Fibroblast of lung (primary cell): ENCODE results near the gene AQP2. TPM values are rescaled to one million over a fixed set of nuclear protein-coding genes. Genes with fewer than 3 reads are reported as not detected.

Experiments
- DNase-seq, 2 donors: peaks; one replicate each; pipeline versions ENCODE4 v3.0.0 to v3.0.0-alpha.2; 2010; ENCODE audit warnings: low read depth in 2 of 2
- H2AFZ ChIP-seq: 2 replicates; pipeline ENCODE4 v1.5.1; 2012; ENCODE audit warnings: low read length, control low read depth, inconsistent platforms
- H3K27ac ChIP-seq: 2 replicates; pipeline ENCODE4 v1.5.1; 2011; ENCODE audit warnings: low read length, control low read depth; ENCODE audit not compliant: insufficient read depth
- H3K27me3 ChIP-seq: 2 replicates; pipeline ENCODE4 v1.5.1; 2011; ENCODE audit warnings: mild to moderate bottlenecking, low read length; ENCODE audit not compliant: control insufficient read depth, insufficient read depth
- H3K36me3 ChIP-seq: 2 replicates; pipeline ENCODE4 v1.5.1; 2011; ENCODE audit warnings: low read length; ENCODE audit not compliant: control insufficient read depth, insufficient read depth
- H3K4me1 ChIP-seq: 2 replicates; pipeline ENCODE4 v1.5.1; 2011; ENCODE audit warnings: low read length; ENCODE audit not compliant: control insufficient read depth, insufficient read depth; ENCODE audit errors: extremely low read depth
- H3K4me2 ChIP-seq: 2 replicates; pipeline ENCODE4 v1.5.1; 2011; ENCODE audit warnings: low read length, control low read depth; ENCODE audit not compliant: insufficient read depth; ENCODE audit errors: extremely low read depth
- H3K4me3 ChIP-seq, 4 experiments: fragments of 200-600 bp in 1 of 4; sonication (generic) in 1 of 4; replicated peaks in 1 of 4; 2 replicates each; pipeline ENCODE4 v1.5.1; 2011 to 2016; ENCODE audit warnings: low read length in 4 of 4, low read depth in 3 of 4, mild to moderate bottlenecking in 3 of 4, control low read depth in 2 of 4, inconsistent platforms in 1 of 4, mixed read lengths in 1 of 4; ENCODE audit not compliant: insufficient read depth in 1 of 4; ENCODE audit errors: control extremely low read depth in 1 of 4
- H3K79me2 ChIP-seq: 2 replicates; pipeline ENCODE4 v1.5.1; 2012; ENCODE audit warnings: mild to moderate bottlenecking, low read length, inconsistent platforms; ENCODE audit not compliant: control insufficient read depth, insufficient read depth
- H3K9ac ChIP-seq: 2 replicates; pipeline ENCODE4 v1.5.1; 2011; ENCODE audit warnings: mild to moderate bottlenecking, low read length, control low read depth; ENCODE audit not compliant: insufficient read depth
- H3K9me3 ChIP-seq: 2 replicates; pipeline ENCODE4 v1.5.1; 2012; ENCODE audit warnings: low read depth, low read length; ENCODE audit not compliant: control insufficient read depth, insufficient read depth
- H4K20me1 ChIP-seq: 2 replicates; pipeline ENCODE4 v1.5.1; 2011; ENCODE audit warnings: low read length; ENCODE audit not compliant: control insufficient read depth, insufficient read depth; ENCODE audit errors: extremely low read depth
- CTCF ChIP-seq, 2 donors: IDR thresholded peaks in 1 of 2; conservative IDR thresholded peaks in 1 of 2; 1 replicate in 1 of 2; 2 replicates in 1 of 2; pipeline ENCODE4 v1.5.1; 2011 to 2012; ENCODE audit warnings: low read length in 2 of 2, control low read depth in 1 of 2, inconsistent platforms in 1 of 2, low read depth in 1 of 2, mild to moderate bottlenecking in 1 of 2
- EZH2 ChIP-seq: IDR thresholded peaks from 2 replicates; pipeline ENCODE4 v1.5.1; 2012; ENCODE audit warnings: low read length, control low read depth, mild to moderate bottlenecking; ENCODE audit errors: missing control alignments
- polyA plus RNA-seq, 2 donors: library from polyadenylated mRNA; depleted of rRNA in 1 of 2; stranded (reverse) in 1 of 2; unstranded in 1 of 2; fragments of >200 nt; gene quantifications; 2 replicates each; pipeline ENCODE4 v1.2.1, GENCODE V29; 2011 to 2012; ENCODE audit warnings: missing spikeins in 1 of 2
- total RNA-seq: library from RNA; depleted of rRNA; stranded (reverse); fragments of >200 nt; gene quantifications from 2 replicates; pipeline ENCODE4 v1.2.1, GENCODE V29; 2014

AQP2 gene
- total and polyA plus RNA-seq, 2 donors (not counting 1 experiment from before 2014, with no cell fraction given) = not detected

GRCh38 chr12:49952391-49953055, 2.0 kb downstream of the AQP2 start:
- H3K9me3 ChIP-seq = no peaks in the 10 kb centered on the region
- H3K4me2 ChIP-seq = no peak overlapping the region
- H4K20me1 ChIP-seq = no peaks in the 10 kb centered on the region
- no peaks in the 10 kb centered on the region for H3K79me2 ChIP-seq
- peaks cover 54% of the 10 kb centered on the region for H3K27me3 ChIP-seq
- no peak for DNase-seq
- no peak overlapping the region for H2AFZ ChIP-seq
- no peak overlapping the region for H3K27ac ChIP-seq
- H3K9ac ChIP-seq = no peak overlapping the region
- H3K36me3 ChIP-seq = no peaks in the 10 kb centered on the region
- H3K4me1 ChIP-seq = no peaks in the 10 kb centered on the region
- TF ChIP-seq EZH2 (no peak), CTCF (conservative IDR thresholded peaks at IDR 0.05 in 1 of 2, IDR thresholded peaks at IDR 0.05 in 1 of 2; ENCODE audit: low read depth in 1 of 2, low read length in 2 of 2) (no peak)
- H3K4me3 ChIP-seq = no peak overlapping the region

GRCh38 chr12:49953151-49953550, 2.6 kb downstream of the AQP2 start:
- TF ChIP-seq EZH2 (no peak), CTCF (conservative IDR thresholded peaks at IDR 0.05 in 1 of 2, IDR thresholded peaks at IDR 0.05 in 1 of 2; ENCODE audit: low read depth in 1 of 2, low read length in 2 of 2) (no peak)
- Histone ChIP-seq H3K79me2 (no peaks in the 10 kb centered on the region), H3K27me3 (peaks cover 60% of the 10 kb centered on the region), H2AFZ (no peak overlapping the region), H3K9me3 (no peaks in the 10 kb centered on the region), H3K4me1 (no peaks in the 10 kb centered on the region), H3K4me3 (no peak overlapping the region), H3K36me3 (no peaks in the 10 kb centered on the region), H4K20me1 (no peaks in the 10 kb centered on the region), H3K27ac (no peak overlapping the region), H3K4me2 (no peak overlapping the region), H3K9ac (no peak overlapping the region)
- no peak for DNase-seq

GRCh38 chr12:49953961-49954846, 3.7 kb downstream of the AQP2 start:
- Histone ChIP-seq H3K9me3 (no peaks in the 10 kb centered on the region), H2AFZ (no peak overlapping the region), H3K27me3 (peaks cover 68% of the 10 kb centered on the region), H3K4me1 (no peaks in the 10 kb centered on the region), H3K79me2 (no peaks in the 10 kb centered on the region), H3K27ac (no peak overlapping the region), H3K4me2 (no peak overlapping the region), H4K20me1 (no peaks in the 10 kb centered on the region), H3K9ac (no peak overlapping the region), H3K4me3 (no peak overlapping the region), H3K36me3 (no peaks in the 10 kb centered on the region)
- TF ChIP-seq CTCF (conservative IDR thresholded peaks at IDR 0.05 in 1 of 2, IDR thresholded peaks at IDR 0.05 in 1 of 2; ENCODE audit: low read depth in 1 of 2, low read length in 2 of 2) (no peak), EZH2 (no peak)
- DNase-seq = no peak
